GM13977 (cell line): ENCODE measurements around the gene SLCO2B1.
"Not testable (repeated sequence)": the region's sequence is repeated elsewhere in the genome, so short reads cannot be mapped to it uniquely, and the experiment has no call there.

Source experiments
- DNase-seq: peaks from one replicate; pipeline ENCODE4 v3.0.0; 2012; ENCODE audit warnings: low spot score
- CTCF ChIP-seq: IDR thresholded peaks from 2 replicates; pipeline ENCODE4 v1.5.1; 2012; ENCODE audit warnings: mild to moderate bottlenecking, control low read depth; ENCODE audit not compliant: insufficient read depth; ENCODE audit errors: extremely low read depth, missing control alignments
- in situ Hi-C: fragments of 300-500 bp; cut with MboI; formaldehyde crosslinking; loops from one replicate; pipeline ENCODE4 v1.12.0; 2022; ENCODE audit warnings: low sequenced_read_pairs, low pct_unique_long_range_greater_than_20kb, mixed read lengths, inconsistent platforms; ENCODE audit not compliant: unreplicated experiment

The SLCO2B1 gene, protein sequence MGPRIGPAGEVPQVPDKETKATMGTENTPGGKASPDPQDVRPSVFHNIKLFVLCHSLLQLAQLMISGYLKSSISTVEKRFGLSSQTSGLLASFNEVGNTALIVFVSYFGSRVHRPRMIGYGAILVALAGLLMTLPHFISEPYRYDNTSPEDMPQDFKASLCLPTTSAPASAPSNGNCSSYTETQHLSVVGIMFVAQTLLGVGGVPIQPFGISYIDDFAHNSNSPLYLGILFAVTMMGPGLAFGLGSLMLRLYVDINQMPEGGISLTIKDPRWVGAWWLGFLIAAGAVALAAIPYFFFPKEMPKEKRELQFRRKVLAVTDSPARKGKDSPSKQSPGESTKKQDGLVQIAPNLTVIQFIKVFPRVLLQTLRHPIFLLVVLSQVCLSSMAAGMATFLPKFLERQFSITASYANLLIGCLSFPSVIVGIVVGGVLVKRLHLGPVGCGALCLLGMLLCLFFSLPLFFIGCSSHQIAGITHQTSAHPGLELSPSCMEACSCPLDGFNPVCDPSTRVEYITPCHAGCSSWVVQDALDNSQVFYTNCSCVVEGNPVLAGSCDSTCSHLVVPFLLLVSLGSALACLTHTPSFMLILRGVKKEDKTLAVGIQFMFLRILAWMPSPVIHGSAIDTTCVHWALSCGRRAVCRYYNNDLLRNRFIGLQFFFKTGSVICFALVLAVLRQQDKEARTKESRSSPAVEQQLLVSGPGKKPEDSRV

GRCh38 chr11:75150879-75151278 is at the start of gene SLCO2B1:
Gene SLCO2B1, plus strand, starts transcription at chr11:75151107. Its CDS starts 275 bp downstream, at chr11:75151382.
- DNase-seq: no peak
- no peak for TF ChIP-seq CTCF
- in situ Hi-C loops: no loop called here

GRCh38 chr11:75101424-75102128 is 49.3 kb upstream of the SLCO2B1 start:
- no peak for TF ChIP-seq CTCF
- DNase-seq: no peak
- in situ Hi-C loops: no loop called here

- TF ChIP-seq CTCF: no peak
- DNase-seq: no peak
- in situ Hi-C loops: no loop called here
Measured at GRCh38 chr11:75103380-75104026, 47.4 kb upstream of the SLCO2B1 start.

DNA sequence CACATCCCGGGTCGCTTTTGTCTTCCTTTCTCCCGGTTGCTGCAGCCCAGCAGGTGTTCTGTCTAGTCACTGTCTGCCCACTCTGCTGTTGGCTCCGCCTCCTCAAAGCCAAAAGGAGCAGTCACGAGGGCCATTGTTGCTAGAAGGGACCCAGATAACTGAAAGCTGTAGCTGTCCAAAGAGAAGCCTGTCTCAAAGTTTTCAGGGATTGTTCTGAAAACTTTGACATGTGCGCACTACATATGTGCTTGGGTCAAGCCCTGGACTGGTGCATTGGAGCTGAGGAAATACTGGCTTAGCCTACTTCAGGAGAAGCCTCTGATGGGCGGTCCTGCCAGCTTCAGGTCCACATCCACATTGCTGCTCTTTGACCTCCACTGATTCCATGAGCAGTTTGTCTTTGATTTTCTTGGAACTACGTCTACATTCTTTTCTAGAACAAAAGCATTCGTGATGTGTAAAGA is 45.4 kb upstream of the SLCO2B1 start:
- TF ChIP-seq CTCF: no peak
- DNase-seq: no peak
- in situ Hi-C loops: no loop called here

GRCh38 chr11:75105967-75106681 is 44.8 kb upstream of the SLCO2B1 start:
- in situ Hi-C loops: not testable (repeated sequence)

DNA sequence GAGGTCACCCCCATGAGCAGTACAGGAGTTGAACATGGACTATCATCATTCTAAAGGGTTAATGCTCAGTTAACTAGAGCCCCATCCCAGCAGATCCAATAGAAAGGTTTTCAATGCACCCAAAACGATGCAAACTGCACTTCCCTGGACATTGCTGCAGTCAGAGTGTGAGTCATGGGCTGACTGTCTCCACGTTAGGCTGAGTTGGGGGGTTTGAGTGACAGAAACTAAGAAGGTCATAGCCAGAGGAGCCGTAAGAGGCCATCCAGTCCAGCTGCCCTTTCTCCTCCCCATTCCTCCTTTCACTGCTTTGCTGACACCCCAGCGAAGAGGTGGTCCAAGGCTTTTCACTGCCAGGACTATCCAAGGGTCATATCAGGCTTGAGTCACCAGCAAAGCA is 43.7 kb upstream of the SLCO2B1 start:
- no peak for DNase-seq
- no peak for TF ChIP-seq CTCF
- in situ Hi-C loops: no loop called here

More at GRCh38 chr11:75105967-75106681, 44.8 kb upstream of the SLCO2B1 start:
- DNase-seq: not testable (repeated sequence)
